ENCODE results near the gene IL17D. TPM values are rescaled to one million over a fixed set of nuclear protein-coding genes. Genes with fewer than 3 reads are reported as not detected.

The IL17D gene
- total RNA-seq, 1 experiment from 2014 or later: 2.2 TPM

DNA sequence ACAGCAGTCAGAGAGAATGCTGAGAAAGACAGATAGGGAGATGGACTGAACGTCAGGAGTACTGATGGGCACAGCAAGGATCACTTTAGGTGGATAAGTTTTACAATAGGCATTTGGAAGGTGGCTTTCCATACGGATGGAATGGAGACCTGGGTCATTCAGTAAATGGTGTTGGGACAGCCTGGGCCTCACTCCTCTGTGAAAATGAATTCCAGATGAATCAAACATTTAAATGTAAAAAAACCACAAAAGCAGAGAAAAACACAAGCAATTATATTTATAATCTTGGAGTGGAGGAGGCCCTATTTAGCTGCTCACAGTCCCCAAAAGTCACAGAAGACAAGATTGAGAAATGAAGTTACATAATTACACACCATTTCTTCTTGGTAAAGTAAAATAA lies 4.7 kb downstream of the IL17D start:
- no TSS peak for BruUV-seq (replicated peaks)
- TF ChIP-seq, protein P1, sequence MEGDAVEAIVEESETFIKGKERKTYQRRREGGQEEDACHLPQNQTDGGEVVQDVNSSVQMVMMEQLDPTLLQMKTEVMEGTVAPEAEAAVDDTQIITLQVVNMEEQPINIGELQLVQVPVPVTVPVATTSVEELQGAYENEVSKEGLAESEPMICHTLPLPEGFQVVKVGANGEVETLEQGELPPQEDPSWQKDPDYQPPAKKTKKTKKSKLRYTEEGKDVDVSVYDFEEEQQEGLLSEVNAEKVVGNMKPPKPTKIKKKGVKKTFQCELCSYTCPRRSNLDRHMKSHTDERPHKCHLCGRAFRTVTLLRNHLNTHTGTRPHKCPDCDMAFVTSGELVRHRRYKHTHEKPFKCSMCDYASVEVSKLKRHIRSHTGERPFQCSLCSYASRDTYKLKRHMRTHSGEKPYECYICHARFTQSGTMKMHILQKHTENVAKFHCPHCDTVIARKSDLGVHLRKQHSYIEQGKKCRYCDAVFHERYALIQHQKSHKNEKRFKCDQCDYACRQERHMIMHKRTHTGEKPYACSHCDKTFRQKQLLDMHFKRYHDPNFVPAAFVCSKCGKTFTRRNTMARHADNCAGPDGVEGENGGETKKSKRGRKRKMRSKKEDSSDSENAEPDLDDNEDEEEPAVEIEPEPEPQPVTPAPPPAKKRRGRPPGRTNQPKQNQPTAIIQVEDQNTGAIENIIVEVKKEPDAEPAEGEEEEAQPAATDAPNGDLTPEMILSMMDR (IDR thresholded peaks at IDR 0.05; ENCODE audit: insufficient read depth in 1 of 2, low read depth in 1 of 2, low read length in 1 of 2, severe bottlenecking in 1 of 2, unreplicated experiment in 1 of 2): no peak
- ChIA-PET CTCF (no interaction called here), POLR2A (interaction anchor here (0.6 kb wide), 1 partner anchor 183 kb away, joined by 6 read pairs; the partner anchor contains the start of gene CRYL1)
- Histone ChIP-seq H3K4me1 (0 out of 2 replicates have a peak, but pooled peaks cover 4% of the 10 kb centered on the region), H3K4me3 (ENCODE audit: low read depth, low read length) (no peak overlapping the region), H3K27me3 (replicated peaks; ENCODE audit: control insufficient read depth, insufficient read depth, low read length) (no peaks in the 10 kb centered on the region), H3K36me3 (ENCODE audit: control insufficient read depth, insufficient read depth, low read length) (no peaks in the 10 kb centered on the region), H3K9me3 (no peaks in the 10 kb centered on the region)
- Mint-ChIP-seq H3K9me3 (ENCODE audit: unreplicated experiment) (no peaks in the 10 kb centered on the region), H3K27ac (ENCODE audit: unreplicated experiment) (no peak overlapping the region), H3K4me3 (ENCODE audit: unreplicated experiment) (no peak overlapping the region), H3K27me3 (ENCODE audit: insufficient read depth, unreplicated experiment) (no peaks in the 10 kb centered on the region), H3K36me3 (ENCODE audit: insufficient read depth, unreplicated experiment) (peaks cover 10% of the 10 kb centered on the region), H3K4me1 (ENCODE audit: low read depth, unreplicated experiment) (no peaks in the 10 kb centered on the region)
- no peak for DNase-seq
- intact Hi-C loops (cut with micrococcal nuclease; ENCODE audit: unreplicated experiment): loop anchor here (5.0 to 10.0 kb wide), 2 partner anchors 63 to 141 kb away; partner anchors contain the start of gene IFT88

DNA sequence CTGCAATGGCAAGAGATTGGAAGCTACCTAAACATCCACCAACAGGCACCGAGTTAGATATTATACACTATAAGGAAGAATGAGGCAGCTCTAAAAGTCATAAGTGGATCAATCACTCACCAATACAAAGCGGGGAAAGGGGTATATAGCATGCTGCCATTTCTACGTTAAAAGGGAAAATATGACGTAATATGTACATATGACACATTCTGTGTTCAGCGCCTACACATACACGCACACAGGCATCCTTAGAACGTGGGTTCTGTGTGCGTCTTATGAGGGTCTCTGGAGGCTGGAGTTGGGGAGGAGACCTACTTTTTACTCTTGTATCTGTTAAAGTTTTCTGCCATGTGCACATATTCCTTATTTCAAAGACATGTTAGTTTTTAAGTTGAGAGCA lies 5.9 kb downstream of the IL17D start:
- TF ChIP-seq, protein P1 (IDR thresholded peaks at IDR 0.05; ENCODE audit: insufficient read depth in 1 of 2, low read depth in 1 of 2, low read length in 1 of 2, severe bottlenecking in 1 of 2, unreplicated experiment in 1 of 2): no peak
- no peaks in the 10 kb centered on the region for H3K9me3 Mint-ChIP-seq (ENCODE audit: unreplicated experiment)
- no peak overlapping the region for H3K27ac Mint-ChIP-seq (ENCODE audit: unreplicated experiment)
- no peak overlapping the region for H3K4me3 ChIP-seq (ENCODE audit: low read depth, low read length)
- DNase-seq: no peak
- CTCF ChIA-PET: no interaction called here
- H3K4me1 Mint-ChIP-seq (ENCODE audit: low read depth, unreplicated experiment): no peaks in the 10 kb centered on the region
- H3K27me3 ChIP-seq (replicated peaks; ENCODE audit: control insufficient read depth, insufficient read depth, low read length): no peaks in the 10 kb centered on the region
- H3K9me3 ChIP-seq: no peaks in the 10 kb centered on the region
- no peaks in the 10 kb centered on the region for H3K36me3 ChIP-seq (ENCODE audit: control insufficient read depth, insufficient read depth, low read length)
- no TSS peak for BruUV-seq (replicated peaks)
- no peaks in the 10 kb centered on the region for H3K27me3 Mint-ChIP-seq (ENCODE audit: insufficient read depth, unreplicated experiment)
- intact Hi-C loops (cut with micrococcal nuclease; ENCODE audit: unreplicated experiment): loop anchor here (5.0 to 10.0 kb wide), 2 partner anchors 65 to 142 kb away; partner anchors contain the start of gene IFT88
- no peak overlapping the region for H3K4me3 Mint-ChIP-seq (ENCODE audit: unreplicated experiment)
- 0 out of 2 replicates have a peak, but pooled peaks cover 4% of the 10 kb centered on the region for H3K4me1 ChIP-seq
- H3K36me3 Mint-ChIP-seq (ENCODE audit: insufficient read depth, unreplicated experiment): peaks cover 10% of the 10 kb centered on the region
- POLR2A ChIA-PET: no interaction called here

DNA sequence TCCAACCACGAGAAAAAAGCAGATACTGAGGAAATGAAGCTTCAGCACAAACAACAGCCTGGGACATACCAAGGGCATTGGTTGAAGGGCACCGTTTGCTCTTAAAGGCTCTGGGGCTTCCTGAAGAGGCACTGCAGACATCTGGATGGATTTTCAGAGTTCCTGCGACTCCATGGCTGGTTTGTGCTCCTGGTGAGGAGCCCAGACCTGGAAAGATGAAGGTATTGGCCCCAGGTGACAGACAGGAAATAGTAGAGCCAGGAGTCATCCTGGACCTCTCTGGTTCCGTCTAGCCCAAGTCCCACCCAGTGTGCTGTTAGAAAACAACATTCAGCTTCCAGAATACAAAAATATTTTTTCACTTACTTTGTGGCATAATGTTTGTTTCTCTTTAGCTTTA lies 6.3 kb downstream of the IL17D start:
- Mint-ChIP-seq H3K4me3 (ENCODE audit: unreplicated experiment) (no peak overlapping the region), H3K4me1 (ENCODE audit: low read depth, unreplicated experiment) (no peaks in the 10 kb centered on the region), H3K27ac (ENCODE audit: unreplicated experiment) (no peak overlapping the region), H3K9me3 (ENCODE audit: unreplicated experiment) (no peaks in the 10 kb centered on the region), H3K36me3 (ENCODE audit: insufficient read depth, unreplicated experiment) (peaks cover 10% of the 10 kb centered on the region), H3K27me3 (ENCODE audit: insufficient read depth, unreplicated experiment) (no peaks in the 10 kb centered on the region)
- Histone ChIP-seq H3K36me3 (ENCODE audit: control insufficient read depth, insufficient read depth, low read length) (no peaks in the 10 kb centered on the region), H3K4me3 (ENCODE audit: low read depth, low read length) (no peak overlapping the region), H3K4me1 (0 out of 2 replicates have a peak, but pooled peaks cover under 1% of the 10 kb centered on the region), H3K27me3 (replicated peaks; ENCODE audit: control insufficient read depth, insufficient read depth, low read length) (no peaks in the 10 kb centered on the region), H3K9me3 (no peaks in the 10 kb centered on the region)
- ChIA-PET CTCF (no interaction called here), POLR2A (no interaction called here)
- intact Hi-C loops (cut with micrococcal nuclease; ENCODE audit: unreplicated experiment): loop anchor here (5.0 to 10.0 kb wide), 2 partner anchors 65 to 142 kb away; partner anchors contain the start of gene IFT88
- no TSS peak for BruUV-seq (replicated peaks)
- DNase-seq: no peak
- TF ChIP-seq, protein P1 (IDR thresholded peaks at IDR 0.05; ENCODE audit: insufficient read depth in 1 of 2, low read depth in 1 of 2, low read length in 1 of 2, severe bottlenecking in 1 of 2, unreplicated experiment in 1 of 2): no peak

Measured in Caco-2 (cell line).